RWPE2 (cell line): ENCODE results near the gene SPESP1.

Source experiments
- ATAC-seq: fragments of 200-7000 bp; cut with Tn5 transposase; 3 replicates; pipeline ENCODE4 v1.9.1; 2021; ENCODE audit warnings: low read depth
- DNase-seq: peaks from one replicate; pipeline ENCODE4 v3.0.0-alpha.2; 2020; ENCODE audit warnings: low spot score
- H3K27ac ChIP-seq: fragments of 450-650 bp; 2 replicates; pipeline ENCODE4 v1.5.1; 2017; ENCODE audit warnings: mild to moderate bottlenecking; ENCODE audit not compliant: poor library complexity, severe bottlenecking
- H3K27me3 ChIP-seq: fragments of 250-450 bp; sonication (Bioruptor Pico); 2 replicates; pipeline ENCODE4 v1.5.1; 2021; ENCODE audit warnings: mild to moderate bottlenecking, moderate library complexity; ENCODE audit not compliant: insufficient read depth, poor library complexity, severe bottlenecking
- H3K36me3 ChIP-seq: fragments of 250-450 bp; sonication (Bioruptor Pico); 2 replicates; pipeline ENCODE4 v1.5.1; 2020; ENCODE audit warnings: low read depth, mild to moderate bottlenecking, moderate library complexity
- H3K4me1 ChIP-seq: fragments of 250-450 bp; sonication (Bioruptor Pico); 2 replicates; pipeline ENCODE4 v1.5.1; 2021; ENCODE audit warnings: mild to moderate bottlenecking, moderate library complexity; ENCODE audit not compliant: insufficient read depth, poor library complexity, severe bottlenecking
- H3K4me3 ChIP-seq: fragments of 250-450 bp; sonication (Bioruptor Pico); 2 replicates; pipeline ENCODE4 v1.5.1; 2021; ENCODE audit warnings: mild to moderate bottlenecking, moderate library complexity; ENCODE audit not compliant: severe bottlenecking
- H3K9me3 ChIP-seq: fragments of 250-450 bp; sonication (Bioruptor Pico); 2 replicates; pipeline ENCODE4 v1.5.1; 2021; ENCODE audit warnings: mild to moderate bottlenecking, moderate library complexity; ENCODE audit not compliant: severe bottlenecking
- CTCF ChIP-seq: fragments of 450-650 bp; IDR thresholded peaks from one replicate; pipeline ENCODE4 v1.5.1; 2017; ENCODE audit warnings: mild to moderate bottlenecking, moderate library complexity; ENCODE audit not compliant: poor library complexity, severe bottlenecking

The SPESP1 gene

DNA sequence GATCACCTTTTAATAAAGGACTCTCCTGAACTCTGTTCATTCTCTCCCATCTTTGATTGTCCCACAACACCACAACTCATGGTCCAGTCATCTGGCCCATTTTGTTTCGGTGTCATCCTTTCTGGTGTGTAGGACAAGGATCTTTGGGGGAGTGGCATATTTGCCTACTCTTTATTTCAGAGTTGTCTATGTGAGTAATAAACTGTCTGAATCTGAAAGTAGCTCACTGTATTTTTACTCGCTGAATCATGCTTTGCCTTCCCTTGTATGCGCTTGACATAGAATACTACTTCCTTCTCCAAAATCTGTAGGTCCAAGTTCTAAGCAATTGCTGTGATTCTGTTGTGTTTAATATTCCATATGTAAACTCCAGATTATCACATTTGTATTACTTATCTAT, 54.3 kb downstream of the SPESP1 start:
- no peaks in the 10 kb centered on the region for H3K27me3 ChIP-seq
- no peak for DNase-seq

DNA sequence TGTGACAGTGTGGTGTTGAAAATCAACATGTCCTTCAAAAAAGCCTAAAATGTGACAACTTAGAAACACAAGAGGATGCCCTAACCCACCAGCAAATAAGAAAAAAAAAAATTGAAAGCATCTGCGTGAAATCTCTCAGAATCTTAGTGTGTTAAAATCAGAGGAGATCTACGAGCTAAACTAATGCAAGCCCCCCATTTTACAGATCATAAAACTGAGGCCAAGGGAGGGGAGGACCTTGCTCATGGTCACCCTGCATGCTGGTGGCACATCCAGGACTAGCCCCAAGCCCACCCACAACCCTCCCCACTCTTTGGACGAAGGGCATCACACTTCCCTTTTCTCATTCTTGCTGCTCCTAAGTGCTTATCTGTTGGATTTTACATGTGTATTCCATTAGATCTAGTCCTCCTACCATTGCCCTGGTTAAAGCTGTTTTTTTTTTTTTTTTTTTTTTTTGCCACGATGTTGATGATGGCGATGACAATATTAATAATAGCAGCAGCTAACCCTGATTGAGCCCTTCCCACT, 55.1 kb downstream of the SPESP1 start:
- Histone ChIP-seq H3K4me3 (no peak overlapping the region), H3K27me3 (no peaks in the 10 kb centered on the region), H3K9me3 (no peaks in the 10 kb centered on the region), H3K27ac (no peak overlapping the region), H3K36me3 (no peaks in the 10 kb centered on the region), H3K4me1 (no peaks in the 10 kb centered on the region)
- no peak for ATAC-seq
- no peak for DNase-seq
- TF ChIP-seq CTCF, result no peak

More for the DNA sequence above, 54.3 kb downstream of the SPESP1 start:
- no peaks in the 10 kb centered on the region for H3K9me3 ChIP-seq
- no peak overlapping the region for H3K27ac ChIP-seq
- H3K4me1 ChIP-seq, result no peaks in the 10 kb centered on the region
- H3K4me3 ChIP-seq, result no peak overlapping the region
- TF ChIP-seq CTCF, result no peak
- no peaks in the 10 kb centered on the region for H3K36me3 ChIP-seq
- no peak for ATAC-seq

DNA sequence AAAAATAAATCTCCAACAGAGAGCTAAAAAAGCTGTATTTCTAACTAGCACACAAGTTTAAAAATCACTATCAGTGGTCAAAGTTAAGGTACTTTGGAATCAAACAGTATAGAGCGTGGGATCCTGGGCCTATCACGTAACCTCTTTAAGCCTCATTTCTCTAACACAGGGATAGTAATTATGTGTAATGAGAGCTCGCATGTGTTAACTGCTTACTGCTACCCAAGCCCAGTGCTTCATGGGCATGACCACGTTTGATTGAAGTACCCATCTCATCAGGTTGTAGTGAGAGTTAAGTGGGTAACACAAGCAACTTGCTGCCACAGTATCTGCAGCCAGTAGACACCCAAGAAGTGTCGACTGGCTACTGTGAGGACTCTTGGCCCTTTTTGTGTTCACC, 56.0 kb downstream of the SPESP1 start:
- H3K27ac ChIP-seq, result no peak overlapping the region
- H3K9me3 ChIP-seq, result no peaks in the 10 kb centered on the region
- DNase-seq, result no peak
- no peak overlapping the region for H3K4me3 ChIP-seq
- no peaks in the 10 kb centered on the region for H3K27me3 ChIP-seq
- no peak for ATAC-seq
- no peaks in the 10 kb centered on the region for H3K36me3 ChIP-seq
- H3K4me1 ChIP-seq, result peaks cover 2% of the 10 kb centered on the region
- TF ChIP-seq CTCF, result no peak

GRCh38 chr15:68987120-68987519, 56.8 kb downstream of the SPESP1 start:
- Histone ChIP-seq H3K4me1 (peaks cover 10% of the 10 kb centered on the region), H3K27me3 (no peaks in the 10 kb centered on the region), H3K27ac (no peak overlapping the region), H3K36me3 (no peaks in the 10 kb centered on the region), H3K4me3 (no peak overlapping the region), H3K9me3 (no peaks in the 10 kb centered on the region)
- DNase-seq (no peak), ATAC-seq (no peak)
- no peak for TF ChIP-seq CTCF

- Histone ChIP-seq H3K4me3 (no peak overlapping the region), H3K4me1 (peaks cover 13% of the 10 kb centered on the region), H3K9me3 (no peaks in the 10 kb centered on the region), H3K27me3 (no peaks in the 10 kb centered on the region), H3K36me3 (no peaks in the 10 kb centered on the region), H3K27ac (no peak overlapping the region)
- DNase-seq (no peak), ATAC-seq (no peak)
- no peak for TF ChIP-seq CTCF
Measured at GRCh38 chr15:68987676-68988075, 57.4 kb downstream of the SPESP1 start.
